ENCODE measurements around the gene RNU1-4.
"Not testable (repeated sequence)": the region's sequence is repeated elsewhere in the genome, so short reads cannot be mapped to it uniquely, and the experiment has no call there.

RNU1-4 gene

GRCh38 chr1:16770896-16771446, 30.7 kb downstream of the RNU1-4 start:
- DNase-seq = not testable (repeated sequence)

- DNase-seq = not testable (repeated sequence)
Observed at GRCh38 chr1:16772275-16773204, 32.2 kb downstream of the RNU1-4 start.

- DNase-seq = not testable (repeated sequence)
Observed at GRCh38 chr1:16773205-16773596, 32.9 kb downstream of the RNU1-4 start.

DNA sequence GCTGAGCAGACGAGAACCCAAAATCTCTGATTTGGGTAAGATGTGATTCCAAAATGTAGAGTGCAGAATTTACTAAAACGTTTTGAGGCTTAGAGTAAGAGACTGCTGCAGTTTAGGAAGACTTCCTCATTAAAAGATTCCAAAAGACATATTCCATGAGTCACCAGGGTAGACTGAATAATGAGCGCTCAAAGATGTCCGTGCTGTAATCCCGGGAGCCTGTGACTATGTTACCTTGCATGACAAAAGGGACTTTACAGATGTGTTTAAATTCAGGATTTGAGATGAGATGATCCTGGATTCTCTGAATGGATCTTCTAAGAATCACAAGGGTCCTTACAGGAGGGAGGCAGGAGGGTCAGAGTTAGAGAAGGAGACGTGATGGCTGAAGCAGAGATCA, 33.4 kb downstream of the RNU1-4 start:
- DNase-seq = not testable (repeated sequence)

DNA sequence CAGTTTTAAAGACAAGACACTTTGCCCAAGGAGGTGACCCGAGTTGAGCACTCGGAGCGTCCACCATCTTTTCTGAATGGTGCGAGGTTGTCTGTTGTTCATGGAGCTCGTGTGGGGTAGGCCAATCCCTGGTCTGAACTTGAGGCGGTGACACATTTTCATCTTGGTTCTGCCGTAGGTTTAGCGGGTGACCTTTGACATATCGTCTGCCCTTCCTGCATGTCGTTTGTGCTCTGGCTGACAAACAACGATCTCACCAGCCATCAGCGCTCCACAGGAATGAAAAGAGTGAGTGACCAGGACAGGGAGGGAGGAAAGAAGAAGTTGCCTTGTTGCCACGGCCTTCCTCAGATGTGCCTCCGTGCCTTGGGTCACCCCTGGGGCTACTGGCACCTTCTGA, 34.5 kb downstream of the RNU1-4 start:
- not testable (repeated sequence) for DNase-seq

DNA sequence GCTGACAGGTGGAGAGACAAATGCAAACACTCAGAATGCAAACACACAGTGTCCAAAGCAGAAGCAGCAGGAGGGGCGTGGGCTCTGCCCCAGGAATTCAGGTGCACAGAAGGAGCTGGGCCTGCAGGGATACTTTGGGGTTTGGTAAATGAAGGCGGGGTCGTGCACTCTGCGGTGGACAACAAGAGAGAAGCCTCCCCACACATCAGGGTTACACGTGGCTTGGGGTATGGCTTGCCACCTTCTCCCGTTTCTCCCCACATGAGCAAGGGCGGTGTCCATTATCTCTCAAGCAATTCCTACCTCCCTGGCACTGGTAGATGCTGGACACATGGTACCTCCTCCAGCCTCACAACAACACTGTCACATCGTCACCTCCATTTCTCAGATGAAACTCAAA, 35.0 kb downstream of the RNU1-4 start:
- not testable (repeated sequence) for DNase-seq

- DNase-seq = not testable (repeated sequence)
Observed at GRCh38 chr1:16776248-16776647, 35.9 kb downstream of the RNU1-4 start.

GRCh38 chr1:16776835-16777234, 36.5 kb downstream of the RNU1-4 start:
- not testable (repeated sequence) for DNase-seq

DNA sequence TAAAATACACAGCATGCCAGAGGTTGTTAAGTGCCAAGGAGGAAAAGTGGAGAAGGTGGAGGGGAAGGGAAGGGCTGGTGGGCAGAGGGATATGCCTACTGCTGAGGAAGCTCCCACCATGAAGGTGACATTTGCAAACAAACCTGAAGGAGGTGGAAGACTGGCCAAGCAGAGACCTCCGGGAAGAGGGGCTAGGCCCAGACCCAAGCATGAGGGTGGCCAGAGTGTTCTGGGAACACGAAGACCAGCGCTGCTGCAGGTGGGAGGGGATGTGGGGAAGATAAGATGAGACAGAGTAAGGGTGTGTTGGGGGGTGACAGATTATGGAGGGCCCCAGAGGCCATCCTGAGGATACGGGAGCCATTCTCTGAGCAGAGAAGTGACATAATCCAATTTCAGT, 37.5 kb downstream of the RNU1-4 start:
- not testable (repeated sequence) for DNase-seq

DNA sequence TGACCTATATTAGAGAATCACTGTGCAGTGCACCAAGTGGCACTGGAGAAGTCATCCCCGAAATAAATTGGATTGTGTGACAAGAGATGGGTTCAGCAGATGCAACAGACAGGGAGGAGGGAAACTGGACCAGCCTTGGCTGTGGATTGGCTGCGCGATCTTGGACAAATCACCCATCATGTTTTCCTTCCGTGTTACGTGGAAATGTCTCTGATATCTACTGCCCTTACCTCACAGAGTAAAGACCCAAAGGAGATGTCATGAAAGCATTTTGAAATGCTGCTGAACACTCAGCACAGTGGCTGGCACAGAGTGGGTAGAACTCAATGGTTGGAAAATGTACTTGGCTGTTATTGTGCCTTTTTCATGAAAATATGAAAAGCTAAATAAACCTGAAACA, 39.2 kb downstream of the RNU1-4 start:
- DNase-seq = not testable (repeated sequence)

DNA sequence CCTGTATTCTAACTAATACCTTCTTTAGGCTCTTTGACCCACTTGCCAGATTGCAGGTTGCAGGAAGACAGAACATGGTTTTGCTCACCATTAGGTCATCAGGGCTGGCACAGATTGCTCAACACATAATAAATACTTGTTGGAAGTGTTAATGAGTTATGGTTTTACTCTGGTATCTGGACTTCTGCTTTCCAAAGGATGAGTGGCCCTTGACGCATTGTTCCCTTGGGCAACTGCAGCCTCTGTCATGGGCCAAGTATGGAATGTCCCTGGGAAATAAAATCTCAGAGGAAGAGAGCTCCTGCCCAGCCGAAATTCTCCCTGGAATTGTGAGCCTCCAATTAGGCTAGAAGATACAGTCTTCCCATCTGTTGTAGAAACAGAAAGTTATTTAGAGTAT, 40.7 kb downstream of the RNU1-4 start:
- not testable (repeated sequence) for DNase-seq

DNA sequence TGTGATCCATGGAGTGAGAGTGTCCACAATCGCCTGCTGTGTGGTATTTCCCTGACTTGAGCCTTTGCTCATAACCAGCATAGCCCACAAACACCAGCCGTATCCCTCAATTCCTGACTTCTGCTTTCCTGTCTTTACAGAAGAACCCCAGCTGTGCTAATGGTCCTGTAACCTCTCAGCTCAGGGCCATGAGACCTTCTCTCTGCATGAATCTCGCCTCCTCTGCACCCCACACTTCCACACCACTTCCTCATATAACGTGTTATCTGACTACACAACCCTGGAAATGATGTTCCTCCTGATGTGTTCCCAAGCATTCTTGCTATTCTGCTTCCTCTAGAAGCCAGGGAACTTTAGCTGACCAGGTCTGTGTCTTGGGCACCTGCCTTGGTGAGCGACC, 41.3 kb downstream of the RNU1-4 start:
- not testable (repeated sequence) for DNase-seq

DNA sequence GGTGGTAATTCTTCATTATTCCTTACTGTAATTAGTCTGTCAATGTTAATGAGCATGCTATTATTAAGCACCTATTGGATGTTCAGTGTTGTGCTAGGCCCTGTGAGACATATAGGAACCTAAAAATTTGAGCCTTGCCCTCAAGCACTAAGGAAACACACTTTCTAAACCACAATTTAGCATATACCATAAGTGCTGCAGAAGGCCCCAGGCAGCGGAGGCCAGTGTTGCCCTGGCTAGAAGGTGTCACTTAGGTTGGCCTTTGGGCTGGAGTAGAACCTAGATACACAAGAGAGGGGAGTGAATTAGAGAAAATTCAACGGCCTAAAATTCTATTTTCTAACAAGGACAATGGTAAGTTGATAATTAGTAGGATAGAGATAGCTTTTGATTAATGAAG, 44.6 kb downstream of the RNU1-4 start:
- DNase-seq = not testable (repeated sequence)

- not testable (repeated sequence) for DNase-seq
Observed at GRCh38 chr1:16786362-16786761, 46.0 kb downstream of the RNU1-4 start.

DNA sequence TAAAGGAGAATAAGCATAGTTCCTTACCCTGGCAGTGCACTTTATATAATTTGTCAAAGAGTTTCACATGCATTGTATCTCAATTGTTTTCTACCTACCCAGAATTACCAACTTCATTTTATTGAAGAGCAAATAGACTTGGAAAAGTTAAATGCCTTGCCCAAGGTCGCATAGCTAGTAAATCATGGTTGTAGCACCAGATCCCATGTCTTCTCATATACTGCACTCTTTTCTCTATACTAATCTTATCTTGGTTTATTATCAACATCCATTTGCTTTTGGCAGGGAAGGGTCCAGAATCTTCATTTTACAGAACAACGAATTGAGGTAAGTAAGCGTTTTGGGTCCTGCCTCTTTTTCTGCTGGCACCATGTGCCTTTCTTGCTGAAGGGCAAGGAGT, 46.9 kb downstream of the RNU1-4 start:
- DNase-seq = not testable (repeated sequence)

- not testable (repeated sequence) for DNase-seq
Observed at GRCh38 chr1:16787711-16788110, 47.4 kb downstream of the RNU1-4 start.

All from OCI-M1 (cell line).